Karpas-422 (cell line): ENCODE results near the gene PDGFD. TPM values are rescaled to one million over a fixed set of nuclear protein-coding genes. Genes with fewer than 3 reads are reported as not detected.
A peak's percentile ranks its signal among the peaks of the same experiment; 100 is the strongest.

Experiments
- DNase-seq: peaks from one replicate; pipeline ENCODE4 v3.0.0-alpha.2; 2015
- H2AFZ ChIP-seq: fragments of 200-600 bp; sonication (generic); 2 replicates; pipeline ENCODE4 v1.6.1; 2014; ENCODE audit warnings: antibody characterized with exemption, low read length, mixed read lengths
- H3K27ac ChIP-seq: fragments of 200-600 bp; sonication (generic); 2 replicates; pipeline ENCODE4 v1.5.1; 2014; ENCODE audit warnings: mild to moderate bottlenecking, low read length, moderate library complexity
- H3K27me3 ChIP-seq: fragments of 200-600 bp; sonication (generic); 2 replicates; pipeline ENCODE4 v1.6.1; 2014; ENCODE audit warnings: low read length, mixed read lengths
- H3K36me3 ChIP-seq: fragments of 200-600 bp; sonication (generic); 2 replicates; pipeline ENCODE4 v1.6.1; 2014; ENCODE audit warnings: low read length, mixed read lengths; ENCODE audit not compliant: insufficient read depth
- H3K4me1 ChIP-seq: fragments of 200-600 bp; sonication (generic); 2 replicates; pipeline ENCODE4 v1.6.1; 2014; ENCODE audit warnings: mild to moderate bottlenecking, low read length, mixed read lengths
- H3K4me2 ChIP-seq: fragments of 200-600 bp; sonication (generic); 2 replicates; pipeline ENCODE4 v1.6.1; 2014; ENCODE audit warnings: low read length, low read depth, mild to moderate bottlenecking; ENCODE audit not compliant: poor library complexity, severe bottlenecking
- H3K4me3 ChIP-seq: fragments of 200-600 bp; sonication (generic); 2 replicates; pipeline ENCODE4 v1.5.1; 2014; ENCODE audit warnings: mild to moderate bottlenecking, antibody characterized with exemption, low read length, mixed read lengths
- H3K79me2 ChIP-seq: fragments of 200-600 bp; sonication (generic); 2 replicates; pipeline ENCODE4 v1.6.1; 2014; ENCODE audit warnings: mild to moderate bottlenecking, low read length, mixed read lengths
- H3K9ac ChIP-seq: fragments of 200-600 bp; sonication (generic); 2 replicates; pipeline ENCODE4 v1.6.0; 2014; ENCODE audit warnings: low read length
- H3K9me2 ChIP-seq: fragments of 200-600 bp; sonication (generic), shearing (Covaris generic); replicated peaks from 2 replicates; pipeline ENCODE4 v1.6.0; 2014; ENCODE audit warnings: mild to moderate bottlenecking, low read length, moderate library complexity; ENCODE audit not compliant: insufficient read depth
- H3K9me3 ChIP-seq: fragments of 300-700, 200-600 bp; sonication (generic); 2 replicates; pipeline ENCODE4 v1.6.1; 2014; ENCODE audit warnings: low read length, mixed read lengths
- H4K20me1 ChIP-seq: fragments of 200-600 bp; sonication (generic); 2 replicates; pipeline ENCODE4 v1.6.1; 2014; ENCODE audit warnings: mild to moderate bottlenecking, antibody characterized with exemption, low read length, low read depth; ENCODE audit not compliant: insufficient read depth
- total RNA-seq: library from RNA; depleted of rRNA; stranded (reverse); fragments of >200 nt; shearing (Covaris generic); gene quantifications from 2 replicates; pipeline ENCODE4 v1.2.3, GENCODE V29; 2014; ENCODE audit warnings: low replicate concordance

The PDGFD gene
- total RNA-seq, 1 experiment from 2014 or later, result 360 TPM

DNA sequence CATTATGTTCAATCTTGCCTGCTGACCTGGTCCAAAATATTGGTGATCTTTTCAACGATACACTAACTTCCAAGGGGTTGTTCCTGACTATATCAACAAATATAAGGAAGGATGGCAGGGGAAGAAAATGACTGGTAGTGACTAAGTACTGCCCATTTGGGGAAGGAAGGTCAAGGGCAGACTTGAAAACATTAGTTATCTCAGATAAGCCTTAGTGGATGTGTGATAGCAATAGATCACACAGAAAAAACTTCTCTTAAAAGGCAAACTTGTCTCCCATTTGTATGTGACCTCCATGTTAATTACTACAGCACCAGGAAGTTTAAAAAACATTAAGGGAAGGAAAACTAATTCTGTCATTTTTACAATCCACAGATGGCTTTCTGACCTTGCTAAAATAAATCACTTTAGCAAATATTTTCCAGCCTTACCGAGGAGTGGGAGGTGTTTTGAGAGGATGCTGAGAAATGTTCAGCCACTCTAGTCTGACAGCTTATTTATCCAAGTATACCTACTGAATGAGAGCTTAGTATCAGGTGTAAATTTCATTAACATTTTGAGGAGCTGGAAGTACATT lies 215.7 kb downstream of the PDGFD start:
- no peaks in the 10 kb centered on the region for H3K9me2 ChIP-seq
- H3K27me3 ChIP-seq, result no peaks in the 10 kb centered on the region
- H3K36me3 ChIP-seq, result peaks cover 64% of the 10 kb centered on the region
- no peaks in the 10 kb centered on the region for H4K20me1 ChIP-seq
- H3K79me2 ChIP-seq, result peaks cover 57% of the 10 kb centered on the region
- H3K4me3 ChIP-seq, result no peak overlapping the region
- no peak for DNase-seq
- H3K9me3 ChIP-seq, result no peaks in the 10 kb centered on the region
- peak overlapping the region; percentile 1 for H3K27ac ChIP-seq
- H3K4me2 ChIP-seq, result no peak overlapping the region
- H2AFZ ChIP-seq, result no peak overlapping the region
- peaks cover 18% of the 10 kb centered on the region for H3K4me1 ChIP-seq
- no peak overlapping the region for H3K9ac ChIP-seq

DNA sequence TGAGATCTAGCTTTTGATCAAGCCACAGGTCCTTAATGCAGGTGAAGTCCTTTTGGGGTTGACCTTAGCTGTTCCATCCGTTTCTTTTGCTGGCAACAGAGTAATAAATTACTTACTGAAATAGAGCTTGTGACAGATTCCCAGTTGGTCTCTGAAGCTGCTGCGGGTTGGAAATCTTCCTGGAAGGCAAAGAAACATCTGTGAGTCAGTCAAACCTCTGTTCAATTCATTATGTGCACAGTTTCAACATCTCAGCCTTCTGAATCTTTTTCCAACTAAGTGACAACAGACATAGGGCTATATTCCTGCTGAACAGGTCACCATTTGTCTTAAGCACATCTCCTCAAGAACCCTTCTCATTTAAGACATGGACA lies 216.4 kb downstream of the PDGFD start:
- DNase-seq, result no peak
- Histone ChIP-seq H4K20me1 (no peaks in the 10 kb centered on the region), H3K36me3 (peaks cover 72% of the 10 kb centered on the region), H2AFZ (no peak overlapping the region), H3K79me2 (peaks cover 59% of the 10 kb centered on the region), H3K9ac (no peak overlapping the region), H3K4me2 (no peak overlapping the region), H3K4me3 (no peak overlapping the region), H3K27me3 (no peaks in the 10 kb centered on the region), H3K9me2 (no peaks in the 10 kb centered on the region), H3K9me3 (no peaks in the 10 kb centered on the region), H3K4me1 (peaks cover 24% of the 10 kb centered on the region), H3K27ac (peak overlapping the region; percentile 1; the same call in 1 of the 2 replicates)

DNA sequence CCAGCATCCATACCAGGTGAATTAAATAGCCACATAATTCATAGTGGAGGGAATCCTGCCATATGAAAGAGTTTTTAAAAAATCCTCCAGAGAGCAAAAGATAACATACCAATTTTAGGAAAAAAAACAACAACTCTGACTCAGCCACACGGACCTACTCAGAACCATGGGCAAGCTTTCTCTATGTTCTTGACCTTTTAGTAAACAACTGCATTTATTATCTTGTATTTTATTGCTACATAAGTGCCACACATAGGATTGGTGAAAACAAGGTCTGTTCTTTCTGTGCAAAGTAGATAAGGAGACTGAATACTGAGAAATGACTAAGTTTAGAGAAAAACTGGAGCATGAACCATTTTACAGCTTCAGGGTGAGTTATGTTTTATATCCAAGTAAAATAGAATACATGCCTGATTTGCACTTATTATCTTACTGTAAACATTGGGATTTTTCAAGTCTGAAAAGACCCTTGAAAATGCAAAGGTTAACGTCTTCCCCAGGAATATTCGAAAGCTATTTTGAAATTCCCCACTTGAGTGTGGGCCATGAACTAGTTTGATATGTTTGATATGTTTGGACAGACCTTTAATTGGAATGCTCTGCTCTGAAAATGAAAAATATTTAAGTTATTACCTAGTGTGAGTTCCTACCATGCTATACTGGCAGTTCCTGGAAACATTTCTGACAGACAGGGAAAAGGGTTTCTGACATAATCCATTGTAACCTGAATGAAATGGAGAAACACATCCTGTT lies 217.0 kb downstream of the PDGFD start:
- H4K20me1 ChIP-seq, result no peaks in the 10 kb centered on the region
- H3K4me1 ChIP-seq, result peaks cover 23% of the 10 kb centered on the region
- DNase-seq, result no peak
- H3K27ac ChIP-seq, result peak overlapping the region; percentile 4; the same call in 1 of the 2 replicates
- H3K4me3 ChIP-seq, result no peak overlapping the region
- H3K9me2 ChIP-seq, result no peaks in the 10 kb centered on the region
- H3K36me3 ChIP-seq, result peaks cover 78% of the 10 kb centered on the region
- H3K4me2 ChIP-seq, result no peak overlapping the region
- H3K79me2 ChIP-seq, result peaks cover 59% of the 10 kb centered on the region
- H2AFZ ChIP-seq, result no peak overlapping the region
- no peak overlapping the region for H3K9ac ChIP-seq
- H3K27me3 ChIP-seq, result no peaks in the 10 kb centered on the region
- no peaks in the 10 kb centered on the region for H3K9me3 ChIP-seq

DNA sequence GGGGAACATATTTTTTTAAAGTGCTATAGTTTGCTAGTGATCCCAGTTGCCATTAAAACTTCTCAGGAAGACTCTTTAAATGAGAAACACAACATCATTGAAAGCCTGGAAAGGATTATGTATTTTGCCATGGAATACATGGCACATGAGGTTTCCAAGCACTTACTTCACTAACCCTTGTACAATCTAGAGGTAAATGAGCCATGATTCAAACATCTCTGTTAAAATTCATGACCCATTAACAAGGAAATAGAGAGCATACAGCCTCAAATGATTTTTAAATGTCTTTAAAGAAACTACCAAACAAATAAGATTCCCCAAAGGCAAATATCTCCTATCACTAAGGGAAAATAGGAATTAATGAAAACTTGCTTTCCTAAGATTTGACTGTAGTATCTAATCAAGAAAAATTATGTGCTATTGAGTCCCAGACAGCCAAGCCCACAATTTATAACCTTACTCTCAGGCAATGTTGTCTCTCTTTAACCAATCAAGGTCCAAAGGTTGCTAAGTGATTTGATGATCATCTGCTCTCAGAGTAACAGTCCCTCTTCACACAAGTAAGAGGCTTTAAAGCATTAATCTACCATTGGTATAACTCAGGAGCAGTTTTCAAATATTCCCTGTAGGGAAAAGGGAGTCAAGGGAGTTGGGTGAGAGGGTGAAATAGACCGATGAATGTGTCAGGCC lies 219.6 kb downstream of the PDGFD start:
- H3K9me2 ChIP-seq, result no peaks in the 10 kb centered on the region
- no peak for DNase-seq
- H3K4me2 ChIP-seq, result no peak overlapping the region
- H3K9me3 ChIP-seq, result no peaks in the 10 kb centered on the region
- H3K4me3 ChIP-seq, result no peak overlapping the region
- H3K27me3 ChIP-seq, result no peaks in the 10 kb centered on the region
- peaks cover 18% of the 10 kb centered on the region for H3K4me1 ChIP-seq
- H3K79me2 ChIP-seq, result peaks cover 63% of the 10 kb centered on the region
- peaks cover 92% of the 10 kb centered on the region for H3K36me3 ChIP-seq
- H3K27ac ChIP-seq, result peak overlapping the region; percentile 3; the same call in 1 of the 2 replicates
- no peak overlapping the region for H3K9ac ChIP-seq
- H4K20me1 ChIP-seq, result no peaks in the 10 kb centered on the region
- no peak overlapping the region for H2AFZ ChIP-seq

DNA sequence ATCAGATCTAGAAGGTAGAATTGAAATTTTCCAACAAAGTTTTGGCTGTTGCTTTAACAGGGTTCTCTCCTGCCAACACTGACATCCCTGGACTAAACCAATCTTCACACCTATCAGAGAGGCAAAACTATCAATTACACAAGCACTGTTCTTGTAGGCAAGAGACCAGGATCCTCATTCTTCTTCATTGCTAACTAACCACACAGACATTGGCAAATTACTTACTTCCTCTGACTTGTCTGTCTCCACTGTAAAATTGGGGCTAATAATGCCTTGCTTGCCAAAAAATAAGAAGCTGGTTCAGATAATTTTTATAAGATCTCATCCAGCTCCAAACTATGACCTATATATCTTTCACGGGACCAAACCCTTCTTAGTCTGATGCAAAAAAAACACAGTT lies 221.3 kb downstream of the PDGFD start:
- Histone ChIP-seq H3K79me2 (peaks cover 59% of the 10 kb centered on the region), H3K4me3 (no peak overlapping the region), H3K4me2 (no peak overlapping the region), H3K4me1 (peaks cover 18% of the 10 kb centered on the region), H3K9ac (no peak overlapping the region), H3K9me2 (no peaks in the 10 kb centered on the region), H4K20me1 (no peaks in the 10 kb centered on the region), H2AFZ (no peak overlapping the region), H3K27ac (peak overlapping the region; percentile 30), H3K27me3 (no peaks in the 10 kb centered on the region), H3K9me3 (no peaks in the 10 kb centered on the region), H3K36me3 (peaks cover 83% of the 10 kb centered on the region)
- no peak for DNase-seq

DNA sequence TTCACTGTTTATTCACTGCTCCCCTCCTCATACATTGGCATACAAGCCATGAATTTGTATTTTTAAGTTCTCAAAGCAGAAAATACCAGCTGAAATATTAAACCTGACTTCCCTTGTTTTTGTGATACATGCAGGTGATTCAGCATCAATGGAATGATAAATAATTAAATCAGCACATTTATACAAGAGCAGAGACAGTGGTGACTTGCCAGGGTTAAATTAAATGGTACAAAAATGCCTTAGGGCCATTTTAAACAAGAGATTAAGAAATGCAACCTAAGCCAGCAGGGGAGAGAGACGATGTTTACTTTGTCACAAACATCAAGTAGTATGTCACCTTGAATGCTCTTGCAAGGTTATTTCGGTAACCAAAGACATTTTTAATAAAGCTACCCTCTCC lies 223.4 kb downstream of the PDGFD start:
- no peak overlapping the region for H3K4me2 ChIP-seq
- H3K27ac ChIP-seq, result peak overlapping the region; percentile 30
- H3K36me3 ChIP-seq, result peaks cover 64% of the 10 kb centered on the region
- H3K9me3 ChIP-seq, result no peaks in the 10 kb centered on the region
- peaks cover 54% of the 10 kb centered on the region for H3K79me2 ChIP-seq
- no peaks in the 10 kb centered on the region for H4K20me1 ChIP-seq
- no peak overlapping the region for H2AFZ ChIP-seq
- no peaks in the 10 kb centered on the region for H3K9me2 ChIP-seq
- H3K27me3 ChIP-seq, result no peaks in the 10 kb centered on the region
- H3K4me3 ChIP-seq, result no peak overlapping the region
- peaks cover 18% of the 10 kb centered on the region for H3K4me1 ChIP-seq
- H3K9ac ChIP-seq, result no peak overlapping the region
- DNase-seq, result no peak

DNA sequence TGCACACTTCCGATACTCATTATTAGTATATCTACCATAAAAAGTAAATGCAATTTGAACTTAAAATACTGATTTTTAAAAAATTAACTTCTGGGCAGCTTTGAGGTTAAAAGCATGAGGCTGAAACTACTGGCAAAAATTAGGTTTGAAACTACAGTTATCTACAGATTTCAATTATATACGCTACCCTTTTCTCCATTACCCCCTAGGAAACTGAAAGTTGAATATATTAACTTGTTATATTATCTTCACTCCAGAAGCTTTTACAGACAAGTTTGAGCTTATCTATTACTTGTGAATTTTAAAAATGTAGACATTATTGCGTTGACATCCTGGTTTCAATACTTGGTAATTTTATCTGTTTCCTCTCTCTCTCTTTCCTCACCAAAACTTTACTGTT lies 224.3 kb downstream of the PDGFD start:
- no peak overlapping the region for H3K4me3 ChIP-seq
- no peaks in the 10 kb centered on the region for H4K20me1 ChIP-seq
- peak overlapping the region; percentile 30; the same call in 1 of the 2 replicates for H3K27ac ChIP-seq
- H3K36me3 ChIP-seq, result peaks cover 63% of the 10 kb centered on the region
- peaks cover 21% of the 10 kb centered on the region for H3K4me1 ChIP-seq
- no peaks in the 10 kb centered on the region for H3K9me2 ChIP-seq
- H3K9ac ChIP-seq, result no peak overlapping the region
- H2AFZ ChIP-seq, result no peak overlapping the region
- H3K9me3 ChIP-seq, result no peaks in the 10 kb centered on the region
- H3K27me3 ChIP-seq, result no peaks in the 10 kb centered on the region
- H3K4me2 ChIP-seq, result no peak overlapping the region
- peaks cover 62% of the 10 kb centered on the region for H3K79me2 ChIP-seq
- DNase-seq, result no peak

DNA sequence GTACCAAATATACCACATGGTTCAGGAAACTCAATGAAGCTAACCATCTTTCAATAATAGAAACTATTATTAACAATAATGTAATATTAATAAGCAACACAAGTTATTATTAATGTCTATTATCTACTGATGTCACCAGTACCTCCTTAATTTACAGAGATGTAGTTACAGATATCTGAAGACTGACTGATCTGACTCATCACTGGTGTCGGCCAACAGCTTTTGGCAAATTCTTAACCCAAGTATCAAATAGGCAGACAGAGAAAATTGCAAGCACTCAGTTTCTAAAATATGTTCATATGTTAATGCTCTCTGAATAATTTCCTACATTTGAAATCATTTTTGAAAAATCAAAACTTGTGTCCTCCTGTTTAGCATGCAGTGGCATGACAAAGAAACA lies 227.9 kb downstream of the PDGFD start:
- no peak overlapping the region for H3K4me3 ChIP-seq
- DNase-seq, result no peak
- no peaks in the 10 kb centered on the region for H3K9me2 ChIP-seq
- H2AFZ ChIP-seq, result no peak overlapping the region
- no peaks in the 10 kb centered on the region for H3K9me3 ChIP-seq
- H3K4me2 ChIP-seq, result no peak overlapping the region
- H3K36me3 ChIP-seq, result peaks cover 35% of the 10 kb centered on the region
- H4K20me1 ChIP-seq, result no peaks in the 10 kb centered on the region
- peaks cover 52% of the 10 kb centered on the region for H3K79me2 ChIP-seq
- H3K9ac ChIP-seq, result no peak overlapping the region
- H3K4me1 ChIP-seq, result peaks cover 37% of the 10 kb centered on the region
- H3K27me3 ChIP-seq, result no peaks in the 10 kb centered on the region
- H3K27ac ChIP-seq, result peak overlapping the region; percentile 37
